ENCODE results near the gene ZNF786.

Gene ZNF786, protein sequence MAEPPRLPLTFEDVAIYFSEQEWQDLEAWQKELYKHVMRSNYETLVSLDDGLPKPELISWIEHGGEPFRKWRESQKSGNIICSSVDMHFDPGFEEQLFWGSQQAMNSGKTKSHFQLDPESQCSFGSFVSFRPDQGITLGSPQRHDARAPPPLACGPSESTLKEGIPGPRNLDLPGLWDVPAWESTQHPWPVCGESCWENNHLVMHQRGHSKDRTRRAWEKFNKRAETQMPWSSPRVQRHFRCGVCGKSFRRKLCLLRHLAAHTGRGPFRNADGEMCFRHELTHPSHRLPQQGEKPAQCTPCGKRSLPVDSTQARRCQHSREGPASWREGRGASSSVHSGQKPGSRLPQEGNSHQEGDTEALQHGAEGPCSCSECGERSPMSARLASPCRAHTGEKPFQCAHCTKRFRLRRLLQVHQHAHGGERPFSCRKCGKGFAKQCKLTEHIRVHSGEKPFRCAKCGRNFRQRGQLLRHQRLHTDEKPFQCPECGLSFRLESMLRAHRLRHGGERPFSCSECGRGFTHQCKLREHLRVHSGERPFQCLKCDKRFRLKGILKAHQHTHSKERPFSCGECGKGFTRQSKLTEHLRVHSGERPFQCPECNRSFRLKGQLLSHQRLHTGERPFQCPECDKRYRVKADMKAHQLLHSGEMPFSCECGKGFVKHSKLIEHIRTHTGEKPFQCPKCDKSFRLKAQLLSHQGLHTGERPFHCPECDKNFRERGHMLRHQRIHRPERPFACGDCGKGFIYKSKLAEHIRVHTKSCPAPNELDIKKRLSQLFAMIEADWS

DNA sequence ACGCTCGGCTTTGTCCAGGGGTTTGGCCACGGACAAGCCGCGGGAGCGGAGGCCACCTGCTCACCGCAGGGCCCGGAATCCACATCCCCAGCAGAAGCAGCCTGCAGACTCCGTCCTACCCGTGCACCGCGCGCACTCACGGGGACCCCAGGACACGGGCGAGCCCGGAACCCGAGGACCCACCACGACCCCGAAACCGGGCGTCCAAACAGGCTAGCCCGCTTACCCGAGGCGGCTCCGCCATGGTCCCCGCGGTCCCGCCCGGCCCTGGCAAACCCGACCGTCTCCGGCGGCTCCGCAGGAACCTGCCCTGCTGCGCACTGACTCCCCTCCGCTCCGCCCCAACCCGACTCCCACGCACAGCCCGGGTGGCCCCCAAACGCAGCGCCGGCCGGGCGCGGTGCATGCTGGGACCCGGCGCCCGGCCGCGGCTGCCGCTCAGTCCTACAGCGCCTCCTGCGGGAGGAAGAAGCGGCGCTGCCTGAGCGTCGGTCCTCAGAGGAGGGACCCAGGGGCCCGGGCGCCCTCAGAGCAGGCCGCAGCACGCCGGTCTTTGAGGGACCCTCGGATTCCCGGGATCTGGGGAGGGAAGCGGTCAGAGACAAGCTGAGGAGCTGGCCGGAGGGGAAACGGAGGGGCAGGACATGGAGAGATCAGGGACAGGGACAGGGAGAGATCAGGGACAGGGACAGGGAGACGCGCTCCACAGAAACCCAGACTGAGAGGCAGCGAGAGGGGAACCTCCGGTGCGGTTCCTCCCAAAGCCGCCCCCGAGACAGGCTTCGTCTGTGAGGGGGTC is at the start of gene ZNF786:
Gene ZNF786 (minus strand): TSS at position 322 of the 799 bp plus-strand sequence. CDS start 78 bp downstream, at position 244.
- no peaks in the 10 kb centered on the region for H3K9me3 ChIP-seq (ENCODE audit: control insufficient read depth, insufficient read depth, low read length)
- no peaks in the 10 kb centered on the region for H3K4me1 ChIP-seq (ENCODE audit: control insufficient read depth, insufficient read depth, low read length)
- no peaks in the 10 kb centered on the region for H3K36me3 ChIP-seq (ENCODE audit: control insufficient read depth, insufficient read depth, low read length)
- peak within 1 kb of the TSS; percentile 96 for H3K4me3 ChIP-seq (ENCODE audit: low read depth, low read length)
- peak within 1 kb of the TSS; percentile 91 for H3K27ac ChIP-seq (ENCODE audit: low read depth, low read length)
- H3K9ac ChIP-seq (ENCODE audit: low read depth, low read length): peak within 1 kb of the TSS; percentile 87
- H3K27me3 ChIP-seq (ENCODE audit: control insufficient read depth, insufficient read depth, low read length): no peaks in the 10 kb centered on the region

DNA sequence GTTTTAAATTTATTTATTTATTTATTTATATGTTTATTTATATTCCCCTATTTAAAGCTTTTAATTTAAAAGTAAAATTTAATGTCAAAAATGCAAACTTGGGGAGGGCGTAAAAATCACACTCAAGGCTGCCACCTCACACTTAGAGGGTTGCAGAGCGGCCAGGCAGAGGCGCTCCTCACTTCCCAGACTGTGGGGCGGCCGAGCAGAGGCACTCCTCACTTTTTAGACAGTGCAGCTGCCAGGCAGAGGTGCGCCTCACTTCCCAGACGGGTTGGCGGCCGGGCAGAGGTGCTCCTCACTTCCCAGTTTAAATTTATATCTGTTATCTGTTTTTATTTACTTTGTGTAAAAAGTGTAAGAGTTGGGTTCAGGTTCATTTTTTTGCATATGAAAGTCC is 45.6 kb upstream of the ZNF786 start:
- H3K4me1 ChIP-seq (ENCODE audit: control insufficient read depth, insufficient read depth, low read length): no peaks in the 10 kb centered on the region
- H3K27ac ChIP-seq (ENCODE audit: low read depth, low read length): no peak overlapping the region
- H3K4me3 ChIP-seq (ENCODE audit: low read depth, low read length): no peak overlapping the region
- H3K36me3 ChIP-seq (ENCODE audit: control insufficient read depth, insufficient read depth, low read length): peaks cover 14% of the 10 kb centered on the region
- no peaks in the 10 kb centered on the region for H3K27me3 ChIP-seq (ENCODE audit: control insufficient read depth, insufficient read depth, low read length)
- no peaks in the 10 kb centered on the region for H3K9me3 ChIP-seq (ENCODE audit: control insufficient read depth, insufficient read depth, low read length)
- no peak overlapping the region for H3K9ac ChIP-seq (ENCODE audit: low read depth, low read length)

DNA sequence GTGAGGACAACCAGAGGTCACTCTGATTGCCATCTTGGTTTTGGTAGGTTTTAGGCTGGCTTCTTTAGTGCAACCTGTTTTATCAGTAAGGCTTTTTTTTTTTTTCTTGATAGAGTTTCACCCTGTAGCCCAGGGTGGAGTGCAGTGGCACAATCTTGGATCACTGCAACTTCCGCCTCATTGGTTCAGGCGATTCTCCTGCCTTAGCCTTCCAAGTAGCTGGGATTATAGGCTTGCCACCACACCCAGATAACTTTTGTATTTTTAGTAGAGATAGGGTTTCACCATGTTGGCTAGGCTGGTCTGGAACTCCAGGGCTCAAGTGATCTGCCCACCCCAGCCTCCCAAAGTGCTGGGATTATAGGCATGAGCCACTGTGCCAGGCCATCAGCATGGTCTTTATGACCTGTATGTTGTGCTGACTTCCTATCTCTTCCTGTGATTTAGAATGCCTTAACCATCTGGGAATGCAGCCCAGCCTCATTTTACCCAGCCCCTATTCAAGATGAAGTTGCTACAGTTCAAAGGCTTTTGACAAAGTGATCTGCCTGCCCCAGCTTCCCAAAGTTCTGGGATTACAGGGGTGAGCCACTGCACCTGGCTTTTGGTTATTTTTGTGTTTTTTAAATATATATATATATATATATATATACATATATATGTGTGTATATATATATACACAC is 42.7 kb upstream of the ZNF786 start:
- peaks cover 7% of the 10 kb centered on the region; the same call in 1 of the 2 replicates for H3K9me3 ChIP-seq (ENCODE audit: control insufficient read depth, insufficient read depth, low read length)
- no peak overlapping the region for H3K4me3 ChIP-seq (ENCODE audit: low read depth, low read length)
- H3K27ac ChIP-seq (ENCODE audit: low read depth, low read length): no peak overlapping the region
- no peak overlapping the region for H3K9ac ChIP-seq (ENCODE audit: low read depth, low read length)
- no peaks in the 10 kb centered on the region for H3K27me3 ChIP-seq (ENCODE audit: control insufficient read depth, insufficient read depth, low read length)
- peaks cover 27% of the 10 kb centered on the region for H3K36me3 ChIP-seq (ENCODE audit: control insufficient read depth, insufficient read depth, low read length)
- H3K4me1 ChIP-seq (ENCODE audit: control insufficient read depth, insufficient read depth, low read length): peaks cover under 1% of the 10 kb centered on the region; the same call in 1 of the 2 replicates

DNA sequence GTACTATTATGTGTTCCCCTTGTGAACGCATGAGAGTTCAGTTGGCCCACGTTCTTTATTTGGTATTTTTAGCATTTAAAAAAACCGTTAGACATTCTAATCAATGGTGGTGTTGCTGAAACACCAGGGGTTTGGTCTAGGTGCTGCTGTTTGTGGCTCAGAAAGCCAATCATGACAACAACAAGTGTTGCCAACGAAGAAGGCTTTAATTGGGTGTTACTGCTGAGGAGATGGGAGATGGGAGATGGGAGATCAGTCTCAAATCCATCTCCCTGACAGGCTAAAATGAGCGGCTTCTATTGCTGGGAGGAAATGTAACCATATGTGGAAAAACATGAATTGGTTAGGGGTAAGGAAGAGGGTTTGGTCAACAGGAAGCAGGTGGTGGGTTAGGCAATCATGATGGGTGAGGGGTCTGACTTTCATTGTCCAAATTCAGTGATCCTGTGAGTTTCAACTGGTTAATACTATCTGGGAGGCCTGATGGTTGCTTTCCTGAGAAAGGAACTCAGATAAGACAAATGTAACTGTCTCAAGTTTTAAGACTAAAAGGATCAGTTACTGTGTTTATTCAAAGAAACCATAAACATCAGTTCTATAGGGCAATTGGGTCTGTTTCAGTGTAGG is 40.2 kb upstream of the ZNF786 start:
- Histone ChIP-seq H3K9me3 (ENCODE audit: control insufficient read depth, insufficient read depth, low read length) (peaks cover 7% of the 10 kb centered on the region; the same call in 1 of the 2 replicates), H3K4me3 (ENCODE audit: low read depth, low read length) (no peak overlapping the region), H3K27me3 (ENCODE audit: control insufficient read depth, insufficient read depth, low read length) (no peaks in the 10 kb centered on the region), H3K4me1 (ENCODE audit: control insufficient read depth, insufficient read depth, low read length) (peaks cover 7% of the 10 kb centered on the region), H3K36me3 (ENCODE audit: control insufficient read depth, insufficient read depth, low read length) (peaks cover 27% of the 10 kb centered on the region), H3K9ac (ENCODE audit: low read depth, low read length) (no peak overlapping the region), H3K27ac (ENCODE audit: low read depth, low read length) (no peak overlapping the region)

DNA sequence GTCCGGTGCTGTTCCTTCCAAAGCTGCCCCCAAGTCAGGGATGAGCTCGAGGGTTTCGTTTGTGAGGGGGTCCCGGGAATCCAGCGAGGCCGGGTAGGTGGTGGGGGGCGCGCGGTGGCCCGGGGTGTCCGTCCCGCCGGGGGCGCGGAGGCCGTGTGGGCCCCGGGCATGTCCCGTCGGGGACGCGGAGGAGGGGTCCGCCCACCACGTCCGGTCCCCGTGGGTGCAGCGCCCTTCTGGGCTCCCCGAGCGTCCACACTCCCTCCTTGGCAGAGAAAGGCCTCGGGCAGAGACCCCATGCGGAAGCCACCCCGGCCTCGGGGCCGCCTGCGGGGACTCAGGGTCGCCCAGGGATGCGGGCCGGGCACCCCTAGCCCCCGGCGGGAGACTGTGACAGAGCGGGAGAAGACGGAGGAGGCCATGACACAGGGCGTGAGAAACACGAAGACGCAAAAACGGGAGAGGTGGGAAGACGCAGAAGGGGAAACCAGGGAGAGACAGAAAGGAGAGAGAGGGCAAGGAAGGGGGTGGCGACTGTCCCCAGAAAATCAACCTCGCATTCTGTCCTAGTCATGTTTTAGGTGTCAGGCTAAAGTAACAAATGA is 36.2 kb upstream of the ZNF786 start:
- Histone ChIP-seq H3K36me3 (ENCODE audit: control insufficient read depth, insufficient read depth, low read length) (peaks cover 20% of the 10 kb centered on the region), H3K27me3 (ENCODE audit: control insufficient read depth, insufficient read depth, low read length) (no peaks in the 10 kb centered on the region), H3K9me3 (ENCODE audit: control insufficient read depth, insufficient read depth, low read length) (peaks cover 7% of the 10 kb centered on the region; the same call in 1 of the 2 replicates), H3K4me1 (ENCODE audit: control insufficient read depth, insufficient read depth, low read length) (peaks cover 7% of the 10 kb centered on the region), H3K4me3 (ENCODE audit: low read depth, low read length) (peak overlapping the region; percentile 88), H3K27ac (ENCODE audit: low read depth, low read length) (peak overlapping the region; percentile 69), H3K9ac (ENCODE audit: low read depth, low read length) (peak overlapping the region; percentile 82)

DNA sequence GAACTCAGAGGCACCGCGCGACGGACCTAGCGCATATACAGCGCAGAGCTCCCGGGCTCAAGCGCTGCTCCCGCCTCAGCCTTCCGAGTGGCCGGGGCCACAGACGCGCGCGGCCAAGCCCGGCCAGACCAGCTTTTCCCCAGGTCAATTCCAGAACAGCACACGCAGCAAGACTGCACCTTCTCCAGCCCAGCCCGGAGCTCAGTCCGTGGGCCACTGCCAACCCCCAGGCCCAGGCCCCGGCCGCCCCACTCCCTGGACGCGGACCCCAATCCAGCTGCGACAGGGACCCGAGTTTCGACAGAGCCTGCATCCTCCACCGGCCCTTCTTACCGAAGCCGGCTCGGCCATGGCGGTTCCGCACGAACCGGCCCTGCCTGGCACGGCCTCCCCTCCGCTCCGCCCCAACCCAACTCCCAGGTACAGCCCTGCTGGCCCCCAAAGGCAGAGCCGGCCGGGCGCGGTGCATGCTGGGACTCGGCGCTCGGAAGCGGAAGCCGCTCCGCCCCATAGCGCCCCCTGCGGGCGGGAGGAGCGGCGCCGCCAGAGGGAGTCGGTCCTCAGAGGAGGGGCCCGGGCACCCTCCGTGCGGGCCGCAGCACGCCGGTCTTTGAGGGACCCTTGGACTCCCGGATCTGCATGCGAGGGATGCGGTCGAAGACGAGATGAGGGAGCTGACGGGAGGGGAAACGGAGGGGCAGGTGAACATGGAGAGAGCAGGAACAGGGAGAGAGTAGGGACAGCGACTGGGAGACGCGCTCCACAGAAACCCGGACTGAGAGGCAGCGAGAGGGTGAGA is 35.5 kb upstream of the ZNF786 start, which contains the start of gene ZNF425:
Gene ZNF425 (minus strand): TSS at position 462 of the 799 bp plus-strand sequence. CDS start 111 bp downstream, at position 351.
- H3K4me1 ChIP-seq (ENCODE audit: control insufficient read depth, insufficient read depth, low read length): peaks cover 7% of the 10 kb centered on the region

DNA sequence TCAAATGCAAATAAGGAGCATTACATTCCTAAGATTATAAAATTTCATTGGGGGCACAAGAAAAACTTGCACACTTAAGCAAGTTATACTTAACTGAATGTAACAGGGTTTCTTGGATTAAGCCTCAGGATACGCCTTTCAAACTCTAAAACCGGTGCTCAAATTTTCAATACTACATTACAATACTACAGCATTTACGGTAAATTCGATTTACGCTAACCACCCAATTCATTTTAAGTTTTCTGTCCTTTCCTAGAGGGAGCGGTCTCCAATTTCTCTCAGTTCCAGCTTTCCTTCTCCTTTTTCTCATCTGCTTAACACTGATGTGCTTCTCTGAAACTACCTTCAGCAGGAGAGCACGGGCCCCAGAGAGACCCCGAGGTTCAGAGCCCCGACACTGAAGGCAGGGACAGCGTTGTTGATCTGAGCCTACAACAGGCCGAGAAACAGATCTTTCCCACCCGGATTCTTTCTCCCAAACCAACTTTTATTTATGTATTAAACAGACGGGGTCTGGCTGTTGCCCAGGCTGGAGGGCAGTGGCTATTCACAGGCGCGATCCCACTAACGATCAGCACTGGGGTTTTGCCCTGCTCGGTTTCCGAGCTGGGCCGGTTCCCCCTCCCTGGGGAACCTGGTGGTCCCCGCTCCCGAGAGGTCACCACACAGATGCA is 34.8 kb upstream of the ZNF786 start:
- peak overlapping the region; percentile 87 for H3K27ac ChIP-seq (ENCODE audit: low read depth, low read length)
- H3K4me1 ChIP-seq (ENCODE audit: control insufficient read depth, insufficient read depth, low read length): peaks cover 7% of the 10 kb centered on the region

More for the DNA sequence above, 35.5 kb upstream of the ZNF786 start, which contains the start of gene ZNF425:
- H3K4me3 ChIP-seq (ENCODE audit: low read depth, low read length): peak within 1 kb of the TSS; percentile 88
- no peaks in the 10 kb centered on the region for H3K27me3 ChIP-seq (ENCODE audit: control insufficient read depth, insufficient read depth, low read length)
- peak within 1 kb of the TSS; percentile 87 for H3K27ac ChIP-seq (ENCODE audit: low read depth, low read length)
- H3K9ac ChIP-seq (ENCODE audit: low read depth, low read length): peak within 1 kb of the TSS; percentile 84
- peaks cover 6% of the 10 kb centered on the region; the same call in 1 of the 2 replicates for H3K9me3 ChIP-seq (ENCODE audit: control insufficient read depth, insufficient read depth, low read length)
- peaks cover 13% of the 10 kb centered on the region for H3K36me3 ChIP-seq (ENCODE audit: control insufficient read depth, insufficient read depth, low read length)

DNA sequence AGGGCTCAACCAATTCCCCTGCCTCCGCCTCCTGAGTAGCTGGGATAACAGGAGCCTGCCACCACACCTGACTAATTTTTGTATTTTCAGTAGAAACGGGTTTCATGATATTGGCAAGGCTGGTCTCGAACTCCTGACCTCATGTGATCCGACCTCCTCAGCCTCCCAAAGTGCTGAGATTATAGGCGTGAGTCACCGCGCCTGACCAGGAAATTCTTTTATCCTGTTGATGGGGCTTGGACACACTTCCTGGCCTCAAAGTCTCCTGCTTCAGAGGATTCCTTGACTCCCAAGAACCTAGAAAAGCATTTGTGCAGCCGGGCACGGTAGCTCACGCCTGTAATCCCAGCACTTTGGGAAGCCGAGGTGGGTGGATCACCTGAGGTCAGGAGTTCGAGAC is 19.5 kb upstream of the ZNF786 start:
- Histone ChIP-seq H3K27ac (ENCODE audit: low read depth, low read length) (no peak overlapping the region), H3K9me3 (ENCODE audit: control insufficient read depth, insufficient read depth, low read length) (no peaks in the 10 kb centered on the region), H3K27me3 (ENCODE audit: control insufficient read depth, insufficient read depth, low read length) (no peaks in the 10 kb centered on the region)

More for the DNA sequence above, 34.8 kb upstream of the ZNF786 start:
- Histone ChIP-seq H3K36me3 (ENCODE audit: control insufficient read depth, insufficient read depth, low read length) (peaks cover 5% of the 10 kb centered on the region), H3K9me3 (ENCODE audit: control insufficient read depth, insufficient read depth, low read length) (no peaks in the 10 kb centered on the region; the same call in 1 of the 2 replicates), H3K4me3 (ENCODE audit: low read depth, low read length) (peak overlapping the region; percentile 88), H3K27me3 (ENCODE audit: control insufficient read depth, insufficient read depth, low read length) (no peaks in the 10 kb centered on the region), H3K9ac (ENCODE audit: low read depth, low read length) (peak overlapping the region; percentile 84)

DNA sequence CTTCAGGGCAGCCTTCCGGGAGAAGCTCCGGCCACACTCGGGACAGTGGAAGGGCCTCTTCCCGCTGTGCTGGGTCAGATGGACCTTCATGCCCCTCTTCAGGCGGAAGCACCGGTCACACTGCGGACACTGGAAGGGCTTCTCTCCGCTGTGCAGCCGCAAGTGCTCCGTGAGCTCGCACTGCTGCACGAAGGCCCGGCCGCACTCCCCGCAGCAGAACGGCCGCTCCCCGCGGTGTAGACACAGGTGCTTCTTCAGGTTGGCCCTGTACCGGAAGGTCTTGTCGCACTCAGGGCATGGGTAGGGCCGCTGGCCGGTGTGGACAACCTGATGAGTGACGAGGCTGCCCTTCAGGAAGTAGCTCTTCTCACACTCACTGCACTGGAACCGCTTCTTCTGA is 14.2 kb upstream of the ZNF786 start:
- Histone ChIP-seq H3K9me3 (ENCODE audit: control insufficient read depth, insufficient read depth, low read length) (no peaks in the 10 kb centered on the region), H3K27me3 (ENCODE audit: control insufficient read depth, insufficient read depth, low read length) (no peaks in the 10 kb centered on the region), H3K4me1 (ENCODE audit: control insufficient read depth, insufficient read depth, low read length) (no peaks in the 10 kb centered on the region), H3K4me3 (ENCODE audit: low read depth, low read length) (no peak overlapping the region), H3K9ac (ENCODE audit: low read depth, low read length) (no peak overlapping the region), H3K27ac (ENCODE audit: low read depth, low read length) (no peak overlapping the region), H3K36me3 (ENCODE audit: control insufficient read depth, insufficient read depth, low read length) (no peaks in the 10 kb centered on the region)

More for the DNA sequence above, 19.5 kb upstream of the ZNF786 start:
- H3K4me3 ChIP-seq (ENCODE audit: low read depth, low read length): no peak overlapping the region
- H3K4me1 ChIP-seq (ENCODE audit: control insufficient read depth, insufficient read depth, low read length): no peaks in the 10 kb centered on the region
- no peak overlapping the region for H3K9ac ChIP-seq (ENCODE audit: low read depth, low read length)
- H3K36me3 ChIP-seq (ENCODE audit: control insufficient read depth, insufficient read depth, low read length): no peaks in the 10 kb centered on the region
